ENCODE results near the gene ZNF740. TPM values are rescaled to one million over a fixed set of nuclear protein-coding genes. Genes with fewer than 3 reads are reported as not detected.

ZNF740 gene
- total RNA-seq, 1 donor, result 15.2 TPM

- Histone ChIP-seq H3K27me3 (ENCODE audit: insufficient read depth, low read length) (no peaks in the 10 kb centered on the region), H3K9me3 (ENCODE audit: low read depth, low read length) (no peaks in the 10 kb centered on the region), H3K4me1 (ENCODE audit: insufficient read depth, low read length) (peaks cover 44% of the 10 kb centered on the region), H3K4me3 (ENCODE audit: low read length) (no peak overlapping the region)
These were observed 2.4 kb downstream of the ZNF740 start for GRCh38 chr12:53182903-53183302.

GRCh38 chr12:53184828-53185227 is 4.3 kb downstream of the ZNF740 start:
- Histone ChIP-seq H3K4me3 (ENCODE audit: low read length) (no peak overlapping the region), H3K4me1 (ENCODE audit: insufficient read depth, low read length) (peaks cover 37% of the 10 kb centered on the region), H3K27me3 (ENCODE audit: insufficient read depth, low read length) (no peaks in the 10 kb centered on the region), H3K9me3 (ENCODE audit: low read depth, low read length) (no peaks in the 10 kb centered on the region)

- Histone ChIP-seq H3K9me3 (ENCODE audit: low read depth, low read length) (no peaks in the 10 kb centered on the region), H3K4me1 (ENCODE audit: insufficient read depth, low read length) (peaks cover 34% of the 10 kb centered on the region), H3K27me3 (ENCODE audit: insufficient read depth, low read length) (no peaks in the 10 kb centered on the region), H3K4me3 (ENCODE audit: low read length) (no peak overlapping the region)
These were observed 5.1 kb downstream of the ZNF740 start for GRCh38 chr12:53185582-53186153.

GRCh38 chr12:53186745-53187144 is 6.2 kb downstream of the ZNF740 start:
- Histone ChIP-seq H3K4me3 (ENCODE audit: low read length) (no peak overlapping the region), H3K4me1 (ENCODE audit: insufficient read depth, low read length) (peaks cover 27% of the 10 kb centered on the region), H3K27me3 (ENCODE audit: insufficient read depth, low read length) (no peaks in the 10 kb centered on the region), H3K9me3 (ENCODE audit: low read depth, low read length) (no peaks in the 10 kb centered on the region)

GRCh38 chr12:53187145-53187899 is 6.8 kb downstream of the ZNF740 start:
- no peak overlapping the region for H3K4me3 ChIP-seq (ENCODE audit: low read length)
- no peaks in the 10 kb centered on the region for H3K9me3 ChIP-seq (ENCODE audit: low read depth, low read length)
- H3K27me3 ChIP-seq (ENCODE audit: insufficient read depth, low read length), result no peaks in the 10 kb centered on the region
- H3K4me1 ChIP-seq (ENCODE audit: insufficient read depth, low read length), result peaks cover 21% of the 10 kb centered on the region

- no peak overlapping the region for H3K4me3 ChIP-seq (ENCODE audit: low read length)
- H3K9me3 ChIP-seq (ENCODE audit: low read depth, low read length), result no peaks in the 10 kb centered on the region
- no peaks in the 10 kb centered on the region for H3K4me1 ChIP-seq (ENCODE audit: insufficient read depth, low read length)
- no peaks in the 10 kb centered on the region for H3K27me3 ChIP-seq (ENCODE audit: insufficient read depth, low read length)
These were observed 9.7 kb downstream of the ZNF740 start for GRCh38 chr12:53190108-53190729.

- no peak overlapping the region for H3K4me3 ChIP-seq (ENCODE audit: low read length)
- no peaks in the 10 kb centered on the region for H3K27me3 ChIP-seq (ENCODE audit: insufficient read depth, low read length)
- no peaks in the 10 kb centered on the region for H3K4me1 ChIP-seq (ENCODE audit: insufficient read depth, low read length)
- H3K9me3 ChIP-seq (ENCODE audit: low read depth, low read length), result no peaks in the 10 kb centered on the region
These were observed 10.8 kb downstream of the ZNF740 start for GRCh38 chr12:53191096-53191884.

GRCh38 chr12:53191885-53192530 is 11.5 kb downstream of the ZNF740 start:
- H3K27me3 ChIP-seq (ENCODE audit: insufficient read depth, low read length), result no peaks in the 10 kb centered on the region
- peaks cover under 1% of the 10 kb centered on the region for H3K4me1 ChIP-seq (ENCODE audit: insufficient read depth, low read length)
- no peaks in the 10 kb centered on the region for H3K9me3 ChIP-seq (ENCODE audit: low read depth, low read length)
- H3K4me3 ChIP-seq (ENCODE audit: low read length), result no peak overlapping the region

- Histone ChIP-seq H3K4me3 (ENCODE audit: low read length) (no peak overlapping the region), H3K27me3 (ENCODE audit: insufficient read depth, low read length) (no peaks in the 10 kb centered on the region), H3K9me3 (ENCODE audit: low read depth, low read length) (no peaks in the 10 kb centered on the region), H3K4me1 (ENCODE audit: insufficient read depth, low read length) (peaks cover 6% of the 10 kb centered on the region)
These were observed 12.1 kb downstream of the ZNF740 start for GRCh38 chr12:53192531-53193021.

- no peaks in the 10 kb centered on the region for H3K27me3 ChIP-seq (ENCODE audit: insufficient read depth, low read length)
- H3K4me3 ChIP-seq (ENCODE audit: low read length), result no peak overlapping the region
- H3K4me1 ChIP-seq (ENCODE audit: insufficient read depth, low read length), result peaks cover 11% of the 10 kb centered on the region
- H3K9me3 ChIP-seq (ENCODE audit: low read depth, low read length), result no peaks in the 10 kb centered on the region
These were observed 12.5 kb downstream of the ZNF740 start for GRCh38 chr12:53193040-53193439.

- no peaks in the 10 kb centered on the region for H3K27me3 ChIP-seq (ENCODE audit: insufficient read depth, low read length)
- peaks cover 22% of the 10 kb centered on the region for H3K4me1 ChIP-seq (ENCODE audit: insufficient read depth, low read length)
- H3K4me3 ChIP-seq (ENCODE audit: low read length), result no peak overlapping the region
- H3K9me3 ChIP-seq (ENCODE audit: low read depth, low read length), result no peaks in the 10 kb centered on the region
These were observed 13.6 kb downstream of the ZNF740 start for GRCh38 chr12:53193985-53194716.

- no peak overlapping the region for H3K4me3 ChIP-seq (ENCODE audit: low read length)
- peaks cover 28% of the 10 kb centered on the region for H3K4me1 ChIP-seq (ENCODE audit: insufficient read depth, low read length)
- H3K27me3 ChIP-seq (ENCODE audit: insufficient read depth, low read length), result no peaks in the 10 kb centered on the region
- no peaks in the 10 kb centered on the region for H3K9me3 ChIP-seq (ENCODE audit: low read depth, low read length)
These were observed 14.5 kb downstream of the ZNF740 start for GRCh38 chr12:53194973-53195372.

GRCh38 chr12:53195516-53196420 is 15.2 kb downstream of the ZNF740 start:
- H3K27me3 ChIP-seq (ENCODE audit: insufficient read depth, low read length), result no peaks in the 10 kb centered on the region
- no peaks in the 10 kb centered on the region for H3K9me3 ChIP-seq (ENCODE audit: low read depth, low read length)
- H3K4me3 ChIP-seq (ENCODE audit: low read length), result no peak overlapping the region
- peaks cover 36% of the 10 kb centered on the region for H3K4me1 ChIP-seq (ENCODE audit: insufficient read depth, low read length)
